ENCODE results near the gene ANKRD39.
"Not testable (repeated sequence)": the region's sequence is repeated elsewhere in the genome, so short reads cannot be mapped to it uniquely, and the experiment has no call there.

ANKRD39 gene

GRCh38 chr2:96870626-96871255, 12.9 kb upstream of the ANKRD39 start:
- DNase-seq = peak; percentile 33 to 82 (median 60)

DNA sequence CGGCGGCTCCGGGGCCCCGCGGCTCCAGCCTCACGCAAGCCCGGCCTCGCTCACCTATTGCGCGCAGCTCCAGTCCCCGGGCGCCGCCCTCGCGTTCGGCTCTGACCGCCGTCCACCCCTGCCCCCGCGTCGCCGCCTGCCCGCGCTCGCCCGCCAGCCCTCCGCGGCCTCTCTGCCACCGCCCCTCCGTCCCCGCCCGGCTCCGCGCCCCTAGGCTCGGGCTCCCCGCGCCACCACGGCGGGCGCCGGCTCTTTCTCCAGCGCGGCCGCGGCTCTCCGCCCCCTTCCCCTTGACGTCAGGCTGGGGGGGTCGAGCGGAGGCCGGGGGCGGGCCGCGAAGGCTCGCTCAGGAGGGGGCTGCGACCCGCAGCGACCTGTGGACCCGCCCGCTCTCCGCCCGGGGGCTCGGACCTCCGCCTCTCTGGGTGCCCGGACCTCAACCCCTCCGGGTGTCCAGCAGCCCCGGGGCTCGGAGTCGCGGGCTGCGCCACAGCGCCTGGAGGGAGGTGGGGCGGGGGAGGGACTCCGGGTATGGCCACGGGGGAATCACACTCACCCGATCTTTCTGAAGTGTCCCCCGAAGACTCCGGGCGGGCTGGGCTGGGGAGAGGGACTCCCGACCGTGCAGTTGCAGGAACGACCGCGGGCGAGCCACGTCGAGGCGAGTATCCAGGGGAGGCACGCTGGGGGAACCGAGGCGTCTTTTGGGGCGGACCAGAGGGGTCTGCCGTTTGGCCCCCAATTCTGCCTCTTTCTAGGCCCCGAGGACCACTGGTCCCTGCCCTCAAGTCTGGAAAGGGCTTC, 12.2 kb upstream of the ANKRD39 start, which contains the start of gene SEMA4C:
Gene SEMA4C, minus strand, starts transcription at position 259 of the 804 bp plus-strand sequence. CDS start 2,194 bp downstream, outside the sequence.
- peak; percentile 41 to 74 (median 62) for DNase-seq

- peak in 1 of 6 experiments; percentile 22 for DNase-seq
Observed at GRCh38 chr2:96869281-96869821, 11.5 kb upstream of the ANKRD39 start.

- DNase-seq = peak; percentile 23 to 64 (median 56)
Observed at GRCh38 chr2:96868555-96869280, 10.9 kb upstream of the ANKRD39 start.

GRCh38 chr2:96867756-96868554, 10.1 kb upstream of the ANKRD39 start:
- peak in 3 of 6 experiments; percentile 21 to 52 (median 24) for DNase-seq

GRCh38 chr2:96866986-96867755, 9.4 kb upstream of the ANKRD39 start:
- peak in 1 of 6 experiments; percentile 31 for DNase-seq

DNA sequence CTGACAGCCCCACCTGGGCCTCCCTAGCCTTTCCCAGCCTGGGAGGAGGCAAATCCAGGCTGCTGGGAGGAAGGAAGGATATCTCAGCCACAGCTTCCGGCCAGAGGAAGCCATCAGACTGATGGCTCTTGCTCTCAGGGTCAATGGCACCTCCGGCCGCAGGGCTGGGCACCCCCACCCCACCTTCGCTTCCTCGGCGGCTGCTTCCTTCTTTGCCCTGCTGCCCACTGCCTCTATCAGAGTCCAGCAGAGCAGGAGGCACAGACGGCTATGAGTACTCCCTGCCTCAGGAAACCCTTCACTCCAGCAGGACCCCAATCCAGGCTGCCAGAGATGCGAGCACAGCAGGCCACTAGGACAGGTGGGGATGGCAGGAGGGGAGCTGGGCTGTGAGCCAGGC, 8.8 kb upstream of the ANKRD39 start:
- DNase-seq = no peak

DNA sequence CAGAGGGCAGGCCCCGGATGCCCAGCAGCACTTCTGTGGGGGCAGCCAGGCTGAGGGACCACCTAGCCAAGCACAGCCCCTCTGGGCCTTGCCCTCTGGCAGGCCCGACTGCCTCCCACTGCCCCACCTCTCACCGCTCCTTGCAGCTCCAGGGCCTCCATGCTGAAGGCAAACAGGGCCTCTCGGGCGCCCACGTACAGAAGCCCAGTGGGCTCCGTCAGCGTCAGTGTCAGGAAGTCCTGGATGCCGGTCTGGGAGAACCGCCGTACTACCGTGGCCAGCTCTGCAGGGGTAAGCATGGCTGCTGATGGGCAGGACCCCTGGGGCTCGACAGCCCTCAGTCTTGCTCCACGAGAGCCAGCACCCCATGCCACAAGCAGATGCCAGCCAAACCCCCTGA, 8.3 kb upstream of the ANKRD39 start:
- DNase-seq = no peak

DNA sequence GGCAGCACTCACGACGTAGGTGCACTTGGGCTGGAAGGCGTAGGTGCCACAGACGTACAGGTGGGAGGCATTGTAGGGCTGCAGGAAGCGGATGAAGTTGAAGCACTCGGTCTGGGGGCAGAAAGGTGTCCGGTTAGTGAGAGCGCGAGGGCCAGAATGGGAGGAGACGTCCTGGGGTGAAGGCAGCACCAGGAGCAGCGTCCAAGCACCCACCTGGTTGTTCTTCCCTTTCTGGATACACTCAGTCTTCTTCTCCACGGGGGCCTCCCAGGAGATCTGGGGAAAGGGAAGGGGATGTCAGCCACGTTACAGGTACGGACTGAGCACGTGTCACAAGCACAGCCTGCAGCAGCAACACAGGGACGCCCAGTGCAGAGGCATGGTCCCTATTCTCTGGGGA, 7.8 kb upstream of the ANKRD39 start:
- DNase-seq = no peak

- no peak for DNase-seq
Observed at GRCh38 chr2:96864343-96865091, 6.7 kb upstream of the ANKRD39 start.

- no peak for DNase-seq
Observed at GRCh38 chr2:96863575-96864342, 5.9 kb upstream of the ANKRD39 start.

- DNase-seq = not testable (repeated sequence)
Observed at GRCh38 chr2:96863056-96863455, 5.2 kb upstream of the ANKRD39 start.

DNA sequence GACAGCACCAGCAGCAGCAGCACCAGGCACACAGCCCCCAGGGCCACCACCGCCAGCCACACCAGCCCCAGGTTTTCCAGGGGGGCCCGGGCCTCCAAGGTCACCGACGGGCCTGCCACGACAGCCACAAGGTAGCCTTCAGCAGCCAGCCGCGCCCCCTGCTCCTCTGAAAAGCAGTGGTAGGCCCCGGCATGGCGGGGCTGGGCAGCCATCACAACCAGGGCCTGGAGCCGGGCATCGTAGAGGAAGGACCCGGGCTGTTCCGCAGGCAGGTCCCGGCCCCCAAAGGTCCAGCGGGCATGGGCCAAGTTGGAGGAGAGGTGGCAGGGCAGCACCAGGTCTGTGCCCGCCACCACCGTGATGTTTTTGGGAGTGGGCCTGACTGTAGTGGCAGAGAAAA, 3.3 kb upstream of the ANKRD39 start:
- no peak for DNase-seq

GRCh38 chr2:96860065-96861029, 2.5 kb upstream of the ANKRD39 start:
- peak in 4 of 6 experiments; percentile 15 to 22 (median 16) for DNase-seq

DNA sequence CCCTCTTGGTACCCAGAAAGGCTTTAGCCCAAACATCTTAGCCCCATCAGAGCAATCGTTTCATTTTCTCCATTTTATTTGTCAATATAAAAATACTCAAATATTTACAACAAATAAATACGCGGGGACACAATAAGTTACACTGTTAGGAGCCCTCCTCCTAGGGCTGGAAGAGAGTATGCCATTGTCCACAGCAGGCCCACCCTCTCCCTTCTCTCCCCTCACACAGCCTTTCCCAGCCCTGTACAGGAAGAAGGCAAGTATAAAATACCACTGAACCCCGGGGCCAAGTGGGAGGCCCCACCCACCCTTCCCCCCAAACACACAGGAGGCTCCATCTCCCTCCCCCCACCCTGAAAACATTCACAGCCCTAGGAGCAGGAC, 1.9 kb upstream of the ANKRD39 start:
- DNase-seq = no peak

- DNase-seq = no peak
Observed at GRCh38 chr2:96859099-96859649, 1.4 kb upstream of the ANKRD39 start.

DNA sequence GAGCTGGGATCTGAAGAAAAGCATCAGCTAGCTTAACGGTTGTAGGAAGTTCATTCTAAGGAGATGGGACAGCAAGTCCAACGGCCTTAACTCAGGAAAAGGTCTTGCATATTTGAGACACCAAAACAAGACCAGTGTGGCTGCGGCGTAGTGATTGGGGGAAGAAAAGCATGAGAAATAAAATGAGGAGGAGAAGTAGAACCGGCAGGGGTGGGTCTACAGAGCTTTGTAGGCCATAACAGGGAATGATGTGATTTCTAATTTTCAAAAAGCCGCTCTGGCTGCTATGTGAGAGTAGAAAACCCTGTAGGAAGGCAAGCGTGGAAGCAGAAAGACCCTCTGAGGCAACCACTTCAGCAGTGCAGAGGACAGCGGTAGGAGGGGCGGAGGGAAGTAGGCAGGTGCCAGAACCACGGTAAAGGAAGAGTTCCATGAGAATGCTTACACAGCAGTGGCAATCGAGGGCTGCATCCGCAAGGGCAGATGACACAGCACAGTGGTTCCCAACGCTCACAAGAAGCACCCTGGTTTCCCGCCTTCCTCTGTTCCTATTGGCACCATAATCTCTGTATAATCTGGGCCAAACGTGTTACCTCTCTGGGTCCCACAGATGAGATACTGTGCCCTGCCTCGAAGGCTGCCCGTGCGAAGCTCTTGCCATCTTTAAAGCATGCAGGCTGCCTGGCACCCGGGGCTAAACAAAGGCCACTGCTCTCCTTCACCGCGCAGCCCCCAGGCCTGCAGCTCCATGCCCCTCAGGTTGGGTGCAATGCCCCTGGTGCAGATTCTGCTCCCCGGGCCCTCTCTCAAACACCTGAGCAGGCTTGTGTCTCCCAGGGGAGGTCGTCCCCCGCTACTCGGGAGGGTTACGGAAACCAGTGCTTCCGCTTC, 795 bp downstream of the ANKRD39 start:
- DNase-seq = peak in 3 of 6 experiments; percentile 29 to 42 (median 30)
